Right lung (tissue), 5 donors: ENCODE results near the gene MYH9. TPM values are rescaled to one million over a fixed set of nuclear protein-coding genes. Genes with fewer than 3 reads are reported as not detected.
"Not testable (repeated sequence)": the region's sequence is repeated elsewhere in the genome, so short reads cannot be mapped to it uniquely, and the experiment has no call there.

Source experiments
- DNase-seq, 2 donors: peaks; one replicate each; pipeline ENCODE4 v3.0.0-alpha.2; 2013
- polyA plus RNA-seq, 5 donors: library from polyadenylated mRNA; unstranded; fragments of 120-200 nt; gene quantifications; one replicate each; pipeline versions ENCODE4 v1.2.1 to v1.2.3, GENCODE V29; 2013; ENCODE audit warnings: inconsistent platforms in 1 of 5, low replicate concordance in 1 of 5; ENCODE audit not compliant: insufficient read length in 5 of 5, insufficient read depth in 1 of 5

The MYH9 gene
- polyA plus RNA-seq, 5 donors: 171 to 285 (median 216) TPM

DNA sequence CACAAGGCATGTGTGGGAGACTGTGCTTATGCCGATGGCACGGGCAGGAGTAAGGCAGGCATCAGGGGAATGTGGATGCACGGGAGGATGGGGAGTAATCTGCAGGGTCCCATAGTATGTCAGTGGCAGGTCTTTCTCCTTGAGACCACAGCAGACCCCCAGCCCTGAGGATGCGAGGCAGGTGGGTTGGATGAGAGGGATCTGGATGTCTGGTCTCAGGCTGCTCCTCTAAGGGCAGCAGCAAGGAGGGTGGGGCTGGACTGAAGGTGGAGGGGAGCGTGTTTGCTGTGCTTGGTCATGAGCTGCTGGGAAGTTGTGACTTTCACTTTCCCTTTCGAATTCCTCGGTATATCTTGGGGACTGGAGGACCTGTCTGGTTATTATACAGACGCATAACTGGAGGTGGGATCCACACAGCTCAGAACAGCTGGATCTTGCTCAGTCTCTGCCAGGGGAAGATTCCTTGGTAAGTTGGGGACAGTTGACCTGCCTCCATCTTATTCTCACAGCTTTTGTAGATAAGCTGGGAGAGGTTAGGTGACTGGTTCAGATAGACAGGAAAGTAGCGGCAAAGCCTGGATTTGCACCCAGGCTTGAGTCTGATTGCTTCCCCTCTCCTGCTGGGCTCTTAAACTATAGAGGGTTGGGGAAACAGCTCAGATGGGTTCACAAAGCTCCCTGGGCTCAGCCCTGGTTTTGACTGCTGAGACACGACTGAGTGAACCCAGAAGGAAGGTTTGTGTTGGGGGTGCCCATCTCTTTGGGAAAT lies 134.8 kb downstream of the MYH9 start, which contains the start of gene APOL1:
APOL1 (plus strand) TSS at position 380 of the 769 bp plus-strand sequence. CDS start 1,823 bp downstream, outside the sequence.
- no peak for DNase-seq

DNA sequence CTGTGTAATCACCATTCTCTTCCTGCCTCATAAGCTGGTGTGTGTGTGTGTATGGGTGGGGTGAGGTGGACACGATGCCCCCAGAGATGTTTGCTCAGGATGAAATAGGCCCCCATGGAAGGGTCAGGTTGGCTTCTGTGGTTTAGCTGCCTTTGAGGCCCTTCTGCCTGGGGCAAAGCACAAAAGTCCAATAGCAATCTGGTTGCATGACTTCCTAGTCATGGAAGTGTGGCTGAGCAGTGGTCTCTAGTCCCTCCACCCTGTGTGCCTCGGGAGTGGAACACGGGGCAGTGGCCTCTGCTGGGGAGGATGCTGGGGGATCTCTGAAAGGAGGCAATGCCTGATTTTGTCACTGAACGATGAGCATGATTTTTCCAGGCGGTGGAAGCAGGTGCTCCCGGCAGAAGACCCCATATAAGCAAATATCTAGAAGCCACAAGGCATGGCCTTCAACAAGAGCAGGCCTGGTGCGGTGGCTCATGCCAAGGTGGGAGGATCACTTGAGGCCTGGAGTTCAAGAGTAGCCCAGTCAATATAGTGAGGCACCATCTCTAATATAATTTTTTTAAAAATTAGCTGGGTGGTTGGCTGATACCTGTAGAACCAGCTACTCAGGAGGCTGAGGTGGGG lies 135.7 kb downstream of the MYH9 start:
- not testable (repeated sequence) for DNase-seq

DNA sequence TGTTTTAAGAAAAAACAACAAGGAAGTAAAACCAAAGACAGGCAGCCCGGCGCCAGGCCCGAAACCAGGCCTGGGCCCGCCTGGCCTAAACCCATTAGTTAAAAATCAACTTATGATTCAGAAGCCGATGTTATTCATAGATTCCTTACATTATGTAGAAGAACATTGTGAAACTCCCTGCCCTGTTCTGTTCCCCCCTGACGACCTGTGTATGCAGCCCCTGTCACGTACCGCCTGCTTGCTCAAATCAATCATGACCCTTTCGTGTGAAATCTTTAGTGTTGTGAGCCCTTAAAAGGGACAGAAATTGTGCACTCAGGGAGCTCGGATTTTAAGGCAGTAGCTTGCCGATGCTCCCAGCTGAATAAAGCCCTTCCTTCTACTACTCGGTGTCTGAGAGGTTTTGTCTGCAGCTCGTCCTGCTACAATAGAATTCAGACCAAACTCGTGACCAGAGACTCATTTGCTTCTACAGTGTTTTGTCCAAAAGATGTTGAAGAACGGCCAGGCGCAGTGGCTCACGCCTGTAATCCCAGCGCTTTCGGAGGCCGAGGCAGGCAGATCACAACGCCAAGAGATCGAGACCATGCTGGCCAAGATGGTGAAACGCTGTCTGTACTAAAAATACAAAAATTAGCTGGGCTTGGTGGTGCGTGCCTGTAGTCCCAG lies 137.3 kb downstream of the MYH9 start:
- not testable (repeated sequence) for DNase-seq

DNA sequence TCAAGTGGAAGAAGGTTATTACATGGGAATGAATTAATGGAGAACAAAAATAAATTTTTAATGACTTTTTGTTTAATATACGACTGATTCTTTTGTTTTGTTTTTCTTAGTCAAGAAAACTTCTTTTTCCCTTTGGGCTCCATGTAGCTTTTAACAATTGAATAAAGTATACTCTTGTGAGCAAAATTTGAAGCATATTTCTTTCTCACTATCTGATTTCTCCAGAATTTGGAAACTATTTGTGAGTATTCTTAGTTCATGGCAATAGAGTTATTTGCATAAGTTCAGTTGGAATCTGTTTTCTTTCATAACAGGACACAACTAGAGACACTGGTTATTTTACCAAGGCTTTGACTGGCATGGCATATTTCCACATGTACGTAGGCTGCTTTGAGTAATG lies 138.6 kb downstream of the MYH9 start:
- no peak for DNase-seq

DNA sequence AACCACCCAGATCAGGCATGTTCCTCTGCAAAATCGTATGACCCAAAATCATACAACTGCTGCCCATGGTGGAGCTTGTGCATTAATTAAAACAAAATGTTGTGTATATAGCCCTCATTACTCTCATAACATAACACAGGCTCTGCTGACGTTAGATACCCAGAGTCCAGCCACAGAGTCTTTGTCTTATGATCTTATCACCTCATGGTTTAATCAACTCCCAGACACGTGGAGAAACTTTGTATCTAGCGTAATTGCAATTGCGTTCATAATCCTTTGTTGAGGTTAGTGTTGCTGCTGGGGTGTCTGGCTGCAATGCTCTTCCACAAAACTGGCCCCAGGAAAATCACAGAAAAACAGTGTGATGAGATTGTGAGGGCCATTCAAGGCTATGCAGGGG lies 139.8 kb downstream of the MYH9 start:
- no peak for DNase-seq

DNA sequence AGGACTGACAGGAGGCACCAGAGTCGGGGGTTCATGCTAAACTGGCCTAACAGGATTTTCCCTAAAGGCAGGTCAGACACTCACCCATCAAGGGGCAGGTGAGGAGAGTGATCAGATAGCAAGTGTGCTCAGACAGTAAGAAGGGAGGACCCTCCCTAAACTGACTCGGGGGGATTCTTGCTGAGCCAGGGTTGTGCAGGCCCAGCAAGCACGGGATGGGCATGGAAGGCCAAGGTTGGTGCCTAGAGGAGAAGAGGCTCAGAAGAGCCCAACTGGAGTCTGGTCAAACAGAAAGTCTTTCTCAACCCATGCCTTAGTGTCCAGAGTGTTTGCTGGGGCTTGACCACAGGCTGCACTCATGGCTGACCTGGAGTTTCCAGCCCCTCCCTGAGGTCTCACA lies 141.0 kb downstream of the MYH9 start:
- no peak for DNase-seq

DNA sequence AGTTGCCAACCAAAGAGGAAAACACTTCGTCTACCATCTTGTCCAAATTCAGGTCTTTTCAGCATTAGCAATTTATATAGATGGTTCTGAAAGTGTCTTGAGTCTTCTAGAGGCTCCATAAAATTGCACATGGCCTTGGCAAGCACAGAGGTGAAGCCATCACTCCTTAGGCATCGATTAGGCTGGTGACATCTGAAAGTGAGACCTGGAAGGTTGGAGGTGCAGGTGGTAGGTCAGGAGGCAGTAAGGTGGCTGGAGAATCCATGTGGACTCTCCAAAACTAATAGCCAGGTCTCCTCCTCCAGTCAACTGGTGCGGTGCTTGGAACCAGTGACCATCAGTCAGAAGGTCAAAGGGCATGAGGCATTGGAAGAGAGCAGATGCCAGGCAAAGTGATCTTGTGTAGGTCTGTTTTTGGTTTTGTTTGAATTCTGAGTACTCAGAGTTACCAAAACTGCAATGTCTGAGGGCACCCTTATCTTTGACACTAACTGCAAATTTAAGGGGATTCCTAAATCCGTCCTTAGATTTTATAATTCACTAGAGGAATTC lies 141.9 kb downstream of the MYH9 start:
- DNase-seq: no peak

DNA sequence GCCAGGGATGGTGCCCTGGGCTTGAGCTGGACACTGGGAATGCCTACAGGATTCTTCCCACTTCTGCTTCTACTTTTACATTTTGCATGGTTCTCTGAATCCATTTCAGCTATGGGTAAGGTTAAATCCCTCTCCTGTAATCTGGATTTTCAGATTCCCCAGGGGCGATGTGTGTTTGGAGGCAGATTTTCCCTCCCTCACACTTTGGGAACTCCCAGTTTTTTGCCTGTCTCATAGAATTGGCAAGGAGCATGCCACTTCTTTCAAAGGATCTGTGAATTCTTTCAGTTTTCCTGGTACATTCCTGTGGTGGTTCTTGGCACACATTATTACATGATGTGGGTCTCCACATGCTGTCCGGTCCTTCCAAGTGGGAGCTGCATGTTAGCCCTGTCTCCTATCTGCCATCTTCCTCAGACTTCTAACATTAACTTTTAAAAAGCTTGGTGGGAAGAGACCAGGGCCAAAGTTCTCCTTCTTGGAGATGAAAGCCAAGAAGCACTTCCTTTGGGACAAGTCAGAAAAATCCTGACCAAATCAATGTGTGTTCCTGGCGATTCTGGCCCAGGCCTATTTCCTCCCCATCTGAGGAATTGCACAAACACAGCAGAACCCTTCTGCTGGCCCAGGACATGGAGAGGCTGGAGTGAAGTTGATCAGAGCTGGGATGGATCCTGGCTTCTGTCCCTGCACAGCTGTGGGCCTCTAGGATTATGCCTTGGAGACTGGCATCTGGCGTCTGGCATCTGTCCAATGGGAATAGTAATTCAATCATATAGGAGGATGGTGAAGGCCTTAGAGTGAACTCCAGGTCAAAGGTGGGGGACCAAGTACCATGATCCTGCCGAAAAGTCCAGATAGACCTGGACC lies 143.0 kb downstream of the MYH9 start:
- DNase-seq: no peak

DNA sequence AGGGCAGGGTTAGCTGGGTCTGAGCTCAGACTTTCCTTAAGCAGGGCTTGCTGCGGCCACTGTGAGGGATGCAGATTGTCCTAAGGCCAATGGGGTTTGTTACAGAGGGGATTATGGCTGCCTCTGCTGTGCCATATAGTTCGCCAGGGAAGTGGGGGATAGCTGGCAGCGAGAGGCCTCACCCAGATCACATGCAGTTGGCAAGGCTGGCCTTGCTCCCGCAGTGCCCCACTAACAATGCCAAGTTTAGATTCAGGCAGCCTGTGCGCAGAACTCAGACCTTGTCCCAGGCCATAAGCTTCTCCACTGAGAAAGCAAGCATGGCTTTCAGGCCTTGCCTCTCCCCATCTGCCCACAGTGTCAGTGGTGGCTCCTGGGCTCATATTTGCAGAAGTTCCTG lies 143.8 kb downstream of the MYH9 start:
- no peak for DNase-seq

DNA sequence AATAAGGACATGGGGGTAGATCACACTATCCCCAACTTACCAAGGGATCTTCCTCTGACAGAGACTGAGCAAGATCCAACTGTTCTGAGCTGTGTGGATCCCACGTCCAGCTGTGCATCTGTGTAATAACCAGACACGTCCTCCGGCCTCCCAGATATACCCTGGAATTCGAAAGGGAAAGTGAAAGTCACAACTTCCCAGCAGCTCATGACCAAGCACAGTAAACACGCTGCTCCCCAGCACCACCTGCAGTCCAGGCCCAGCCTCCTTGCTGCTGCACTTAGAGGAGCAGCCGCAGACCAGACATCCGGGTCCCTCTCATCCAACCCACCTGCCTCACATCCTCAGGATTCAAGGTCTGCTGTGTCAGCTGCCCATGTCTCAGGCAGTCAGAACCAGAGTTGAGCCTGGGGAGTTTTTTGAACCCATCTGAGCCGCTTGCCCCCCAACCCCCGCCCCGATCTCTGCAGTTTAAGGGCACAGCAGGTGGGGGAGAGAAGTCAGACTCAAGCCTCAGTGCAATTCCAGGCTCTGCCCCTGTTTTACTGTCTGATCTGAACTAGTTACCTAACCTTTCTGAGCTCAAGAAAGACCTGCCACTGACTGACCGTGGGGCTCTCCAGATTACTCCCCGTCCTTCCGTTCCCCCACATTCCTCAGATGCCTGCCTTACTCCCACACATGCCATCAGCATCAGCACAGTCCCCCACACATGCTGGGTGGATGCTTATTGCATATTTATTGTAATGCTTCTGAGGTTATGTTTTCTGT lies 148.2 kb downstream of the MYH9 start, which contains the start of gene APOL2:
APOL2 (minus strand) TSS at position 127 of the 771 bp plus-strand sequence. CDS start 6,365 bp downstream, outside the sequence.
- DNase-seq: peak; percentile 83 to 88

DNA sequence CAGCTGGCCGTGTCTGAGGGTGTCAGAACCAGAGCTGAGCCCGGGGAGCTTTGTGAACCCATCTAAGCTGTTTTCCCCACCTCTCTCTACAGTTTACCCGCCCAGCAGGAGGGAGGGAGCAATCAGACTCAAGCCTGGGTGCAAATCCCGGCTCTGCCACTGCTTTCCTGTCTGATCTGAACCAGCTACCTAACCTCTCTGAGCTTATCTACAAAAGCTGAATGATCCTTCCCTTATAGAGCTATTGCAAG lies 148.7 kb downstream of the MYH9 start:
- no peak for DNase-seq

DNA sequence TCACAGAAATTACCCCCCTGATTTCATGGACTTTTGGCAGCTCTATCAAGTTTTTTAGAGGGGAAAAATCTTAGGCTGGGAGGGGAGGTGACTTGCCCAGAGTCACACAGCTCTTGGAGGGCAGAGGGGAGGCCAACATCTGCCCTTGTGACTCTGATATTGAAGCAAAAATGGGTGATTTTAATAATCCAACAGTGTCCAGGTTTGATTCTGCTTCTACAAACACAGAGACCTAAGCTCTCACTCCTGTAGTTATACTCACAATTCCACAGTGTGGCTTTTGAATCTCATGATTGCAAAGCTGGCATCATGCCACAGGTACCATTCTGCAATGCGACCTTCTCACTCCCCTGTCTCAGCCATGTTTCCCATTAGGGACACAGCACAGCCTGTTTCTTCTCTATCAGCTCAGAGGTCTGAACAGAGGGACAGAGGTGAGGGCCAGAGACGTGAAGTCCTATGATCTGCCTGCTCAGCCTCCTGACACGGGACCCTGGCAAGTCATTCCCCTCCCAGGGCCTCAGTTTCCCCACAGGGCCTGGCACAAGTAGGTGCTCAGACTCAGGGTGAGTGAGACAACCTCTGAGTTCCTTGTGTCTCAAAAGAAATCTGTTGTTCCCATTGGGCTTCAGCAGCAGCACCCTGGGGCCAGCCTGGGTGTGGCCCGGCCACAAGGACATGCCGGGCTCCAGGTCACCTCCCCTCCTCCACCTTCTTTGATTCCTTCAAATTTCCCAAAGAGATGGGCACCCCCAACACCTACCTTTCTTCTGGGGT lies 149.2 kb downstream of the MYH9 start:
- DNase-seq: no peak

DNA sequence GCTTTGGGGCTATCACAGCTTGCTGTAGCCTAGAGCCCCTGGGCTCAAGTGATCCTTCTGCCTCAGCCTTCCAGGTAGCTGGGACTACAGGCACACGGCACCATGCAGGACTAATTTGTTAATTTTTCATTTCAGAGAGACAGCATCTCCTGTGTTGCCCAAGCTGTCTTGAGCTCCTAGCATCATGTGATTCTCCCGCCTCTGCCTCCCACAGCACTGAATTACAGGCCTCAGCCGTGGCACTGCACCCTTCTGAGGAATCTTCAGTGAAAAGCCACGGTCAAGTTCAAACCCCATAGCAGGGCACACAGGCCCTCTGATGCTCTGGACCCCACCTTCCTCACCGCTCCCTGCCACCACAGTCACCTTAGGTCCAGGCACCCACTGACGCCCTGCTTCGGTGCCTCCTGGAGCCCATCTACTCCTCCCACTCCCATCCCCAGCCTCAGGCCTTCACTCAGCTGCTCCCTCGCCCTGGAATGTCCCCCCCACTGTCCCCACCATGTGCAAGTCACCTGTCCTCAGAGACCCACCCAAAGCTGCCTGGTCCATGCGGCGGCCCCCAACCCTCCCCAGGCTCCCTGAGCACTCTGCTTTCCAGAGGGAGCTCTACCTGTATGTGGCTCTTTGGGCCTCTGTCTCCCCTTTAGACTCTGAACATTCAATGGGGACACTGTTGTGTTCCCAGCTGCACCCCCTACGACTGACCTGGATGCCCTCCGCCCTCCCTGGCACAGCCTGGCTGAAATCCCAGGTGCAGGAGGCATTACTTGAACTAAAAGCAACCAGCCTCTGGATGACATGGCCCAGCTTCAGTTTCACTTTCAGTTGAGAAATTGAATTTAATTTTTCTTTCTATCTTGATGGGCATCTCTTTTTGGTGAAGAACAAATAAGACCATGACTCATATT lies 150.1 kb downstream of the MYH9 start:
- no peak for DNase-seq

DNA sequence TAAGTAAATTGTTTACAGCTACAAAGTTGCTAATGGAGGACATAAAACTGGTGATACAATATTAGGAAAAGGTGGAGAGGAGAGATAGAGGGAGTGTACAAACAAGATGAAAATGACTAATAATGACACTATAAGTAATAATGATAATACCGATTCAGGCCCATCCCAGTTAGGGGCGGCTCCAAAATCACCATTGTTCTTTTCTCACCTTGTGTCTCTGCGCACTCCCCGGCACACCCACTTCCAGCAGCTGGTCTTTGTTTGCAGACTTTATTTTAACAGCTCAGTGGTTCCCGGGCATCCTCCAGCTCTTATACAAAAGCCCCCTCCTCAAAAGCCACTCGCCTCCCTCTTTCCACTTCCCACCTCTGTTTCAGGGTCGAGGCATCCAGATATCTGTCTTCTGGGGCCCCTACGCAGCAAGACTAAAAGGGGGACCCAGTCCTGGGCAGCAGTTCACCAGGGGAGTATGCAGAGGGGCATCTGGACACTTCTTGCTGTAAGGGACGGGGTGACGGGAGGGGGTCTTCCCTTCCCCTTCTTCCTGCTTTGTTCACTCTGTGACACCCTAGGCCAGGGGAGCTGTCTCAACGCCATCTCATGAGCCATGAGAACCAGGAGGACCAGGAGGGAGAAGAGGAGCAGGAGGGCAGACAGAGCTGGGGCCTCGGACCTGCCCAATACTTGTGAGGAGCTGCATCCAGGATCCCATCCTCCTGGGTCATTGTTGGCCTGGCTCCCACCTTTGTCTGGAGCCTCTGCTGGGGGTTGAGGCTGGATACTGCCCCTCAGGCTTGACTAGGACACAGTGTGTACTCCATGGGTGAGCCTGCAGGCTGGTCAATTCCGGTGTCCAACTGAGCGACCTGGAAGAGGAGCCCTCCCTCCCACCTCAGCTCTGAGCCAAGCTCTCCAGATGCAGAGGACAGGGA lies 151.1 kb downstream of the MYH9 start:
- no peak for DNase-seq

DNA sequence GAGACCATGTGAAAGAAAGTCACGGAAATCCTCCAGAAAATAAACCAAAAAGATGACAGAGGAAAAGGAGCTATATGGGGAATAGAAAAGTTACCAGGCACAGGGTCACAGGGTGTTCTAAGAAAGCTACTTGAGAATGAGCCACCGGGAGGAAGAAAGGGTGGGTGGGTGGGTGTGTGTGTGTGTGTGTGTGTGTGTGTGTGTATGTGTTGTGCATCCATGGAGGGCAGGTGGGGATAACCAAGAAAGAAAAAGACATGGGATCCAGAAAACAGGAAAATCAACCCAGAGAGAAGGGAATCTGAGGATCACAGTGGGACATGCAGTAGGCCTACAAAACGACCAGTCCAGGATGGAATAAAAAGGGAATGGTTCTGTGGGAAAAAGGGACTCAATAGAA lies 152.2 kb downstream of the MYH9 start:
- no peak for DNase-seq

DNA sequence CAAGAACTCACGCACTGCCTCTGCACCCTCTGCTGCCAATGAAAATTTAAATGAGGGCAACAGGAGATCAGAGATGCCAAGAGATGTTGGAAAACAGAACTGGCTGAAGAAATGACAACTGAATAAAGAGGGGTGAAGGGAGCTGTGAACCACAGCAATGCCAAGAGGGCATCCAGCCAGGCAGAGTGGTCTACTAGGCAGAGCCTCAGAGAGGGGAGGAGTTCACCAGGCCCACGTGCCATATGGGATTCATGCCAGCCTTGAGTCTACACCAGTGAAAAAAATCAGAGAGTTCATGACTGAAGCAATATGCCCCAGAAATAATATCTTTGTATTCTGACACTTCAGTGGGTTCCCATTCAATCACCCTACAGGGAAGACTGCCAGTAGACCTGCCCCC lies 152.8 kb downstream of the MYH9 start:
- DNase-seq: no peak

DNA sequence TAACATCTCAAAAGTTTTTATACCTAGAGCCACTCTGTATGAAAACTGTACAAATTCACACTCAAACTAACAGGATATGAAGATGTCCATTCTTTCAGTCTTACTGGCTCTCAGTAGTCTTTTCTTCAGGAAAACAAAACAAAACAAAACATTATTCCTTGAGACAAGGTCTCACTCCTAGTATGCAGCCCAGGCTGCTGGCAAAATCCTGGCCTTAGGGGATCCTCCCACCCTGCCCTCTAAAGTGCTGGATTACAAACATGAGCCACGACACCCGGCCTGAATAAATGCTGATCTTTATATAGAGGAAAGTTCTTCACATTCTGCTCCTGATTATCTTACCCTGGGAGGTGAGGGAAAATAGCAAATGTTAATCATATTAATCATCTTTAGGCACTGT lies 153.6 kb downstream of the MYH9 start:
- DNase-seq: no peak

DNA sequence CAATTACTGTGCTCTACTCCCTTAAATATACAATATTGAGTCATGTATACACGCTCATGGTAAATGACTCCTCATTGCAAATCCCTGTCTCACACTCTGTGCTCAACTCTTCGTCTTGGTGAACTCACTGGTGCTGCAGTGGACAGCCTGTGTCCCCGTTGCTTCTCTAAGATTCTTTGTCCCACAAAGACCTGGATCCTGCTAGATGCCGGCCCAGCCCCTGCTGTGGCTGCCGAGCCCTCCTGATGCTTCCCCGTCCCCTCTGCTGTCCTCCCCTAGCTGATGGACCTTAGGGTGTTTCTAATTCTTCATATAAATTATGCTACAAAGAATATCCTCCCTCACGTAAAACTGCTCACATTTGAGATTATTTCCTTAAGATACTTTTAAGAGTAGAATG lies 154.0 kb downstream of the MYH9 start:
- DNase-seq: no peak
